ENCODE results near the gene LAS1L.
"Not testable (repeated sequence)": the region's sequence is repeated elsewhere in the genome, so short reads cannot be mapped to it uniquely, and the experiment has no call there.

The LAS1L gene

GRCh38 chrX:65488495-65488894, 46.1 kb downstream of the LAS1L start:
- no peaks in the 10 kb centered on the region for H3K27me3 Mint-ChIP-seq (ENCODE audit: low read depth)
- H3K9me3 Mint-ChIP-seq = no peaks in the 10 kb centered on the region
- no peak overlapping the region for H3K4me3 Mint-ChIP-seq
- H3K27ac Mint-ChIP-seq = no peak overlapping the region
- no peaks in the 10 kb centered on the region for H3K4me1 Mint-ChIP-seq (ENCODE audit: low read depth)
- no peaks in the 10 kb centered on the region for H3K36me3 Mint-ChIP-seq (ENCODE audit: low read depth)

GRCh38 chrX:65480960-65481359, 53.6 kb downstream of the LAS1L start:
- Mint-ChIP-seq H3K4me1 (ENCODE audit: low read depth) (peaks cover 2% of the 10 kb centered on the region), H3K27me3 (ENCODE audit: low read depth) (no peaks in the 10 kb centered on the region), H3K9me3 (no peaks in the 10 kb centered on the region), H3K27ac (no peak overlapping the region), H3K36me3 (ENCODE audit: low read depth) (no peaks in the 10 kb centered on the region), H3K4me3 (no peak overlapping the region)

- H3K27me3 Mint-ChIP-seq (ENCODE audit: low read depth); H3K4me1 Mint-ChIP-seq (ENCODE audit: low read depth); H3K4me3 Mint-ChIP-seq; H3K27ac Mint-ChIP-seq; H3K9me3 Mint-ChIP-seq; H3K36me3 Mint-ChIP-seq (ENCODE audit: low read depth): not testable (repeated sequence)
Observed at GRCh38 chrX:65479102-65479501, 55.5 kb downstream of the LAS1L start.

- Mint-ChIP-seq H3K36me3 (ENCODE audit: low read depth) (no peaks in the 10 kb centered on the region), H3K27ac (no peak overlapping the region), H3K27me3 (ENCODE audit: low read depth) (no peaks in the 10 kb centered on the region), H3K4me1 (ENCODE audit: low read depth) (peaks cover 2% of the 10 kb centered on the region), H3K4me3 (no peak overlapping the region), H3K9me3 (no peaks in the 10 kb centered on the region)
Observed at GRCh38 chrX:65476564-65476963, 58.0 kb downstream of the LAS1L start.

GRCh38 chrX:65463550-65463949, 71.0 kb downstream of the LAS1L start:
- Mint-ChIP-seq H3K4me3 (no peak overlapping the region), H3K9me3 (no peaks in the 10 kb centered on the region), H3K4me1 (ENCODE audit: low read depth) (no peaks in the 10 kb centered on the region), H3K36me3 (ENCODE audit: low read depth) (no peaks in the 10 kb centered on the region), H3K27me3 (ENCODE audit: low read depth) (no peaks in the 10 kb centered on the region), H3K27ac (no peak overlapping the region)
